HG02981 (cell line): ENCODE measurements around the gene QPCT.
"Not testable (repeated sequence)": the region's sequence is repeated elsewhere in the genome, so short reads cannot be mapped to it uniquely, and the experiment has no call there.

ENCODE experiments used
- ATAC-seq: cut with Tn5 transposase; IDR thresholded peaks from one replicate; pipeline ENCODE4 v1.9.1; 2021; ENCODE audit warnings: mild to moderate bottlenecking, moderate library complexity; ENCODE audit not compliant: unreplicated experiment

QPCT gene

GRCh38 chr2:37344453-37345361, at the start of gene QPCT:
Gene QPCT, plus strand, starts transcription at chr2:37344630. Its CDS starts 102 bp downstream, at chr2:37344732.
- peak; percentile 38 for ATAC-seq

- ATAC-seq: not testable (repeated sequence)
These were observed 49.6 kb upstream of the QPCT start for GRCh38 chr2:37294858-37295257.

DNA sequence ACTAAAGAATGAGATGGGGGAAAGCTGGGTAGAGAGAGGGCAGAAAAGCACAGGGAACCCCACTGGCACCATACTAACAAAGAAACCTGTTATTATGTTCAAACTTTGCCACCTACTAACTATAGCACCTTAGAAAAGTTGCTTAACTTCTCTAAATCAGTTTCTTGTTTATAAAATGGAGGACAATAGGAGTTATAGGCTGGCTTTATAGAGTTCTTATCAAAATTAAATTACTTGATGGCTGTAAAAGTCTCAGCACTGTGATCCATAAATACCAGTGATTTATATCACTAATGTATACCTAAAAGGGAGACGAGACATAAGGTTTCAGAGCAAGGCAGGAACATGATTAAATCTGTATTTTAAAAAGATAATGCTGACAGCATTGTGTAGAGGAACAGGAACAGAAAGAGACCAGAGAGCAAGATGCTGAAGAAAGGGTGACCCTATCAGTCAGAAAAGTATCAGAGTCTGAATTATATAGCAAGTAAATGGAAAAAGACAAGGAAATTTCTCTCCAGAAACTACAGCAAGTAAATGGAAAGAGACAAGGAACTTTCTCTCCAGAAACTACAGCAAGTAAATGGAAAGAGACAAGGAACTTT, 48.9 kb upstream of the QPCT start:
- no peak for ATAC-seq

DNA sequence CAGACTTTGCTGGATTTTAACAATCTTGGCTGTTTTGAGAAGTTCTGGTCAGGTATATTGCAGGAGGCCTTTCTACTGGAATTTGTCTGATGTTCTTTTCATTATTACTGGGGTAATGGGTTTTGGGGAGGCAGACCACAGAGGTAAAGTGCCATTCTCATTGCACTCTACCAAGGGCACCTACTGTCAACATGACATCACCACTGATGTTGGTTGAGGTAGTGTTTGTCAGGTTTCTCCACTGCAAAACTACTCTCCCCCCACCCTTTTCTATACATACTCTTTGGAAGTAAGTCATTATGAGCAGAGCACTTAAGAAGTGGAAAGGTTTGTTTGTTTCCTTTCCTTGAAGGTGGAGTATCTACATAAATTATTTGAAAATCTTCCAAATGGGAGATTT, 46.8 kb upstream of the QPCT start:
- no peak for ATAC-seq

DNA sequence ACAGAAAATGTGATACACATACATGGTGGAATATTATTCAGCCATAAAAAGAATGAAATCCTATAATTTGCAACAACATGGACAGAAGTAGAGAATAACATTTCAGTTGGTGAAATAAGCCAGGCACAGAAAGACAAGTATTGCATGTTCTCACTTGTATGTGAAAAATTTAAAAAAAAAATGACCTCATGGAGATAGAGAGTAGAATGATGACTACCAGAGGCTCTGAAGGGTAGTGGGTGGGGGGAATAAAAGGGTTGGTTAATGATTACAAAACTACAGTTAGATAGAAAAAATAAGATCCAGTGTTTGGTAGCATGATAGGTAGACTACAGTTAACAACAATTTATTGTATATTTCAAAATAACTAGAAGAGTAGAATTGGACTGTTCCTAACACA, 44.3 kb upstream of the QPCT start:
- no peak for ATAC-seq

- no peak for ATAC-seq
These were observed 43.9 kb upstream of the QPCT start for GRCh38 chr2:37300578-37300977.

- no peak for ATAC-seq
These were observed 43.0 kb upstream of the QPCT start for GRCh38 chr2:37301408-37301807.

DNA sequence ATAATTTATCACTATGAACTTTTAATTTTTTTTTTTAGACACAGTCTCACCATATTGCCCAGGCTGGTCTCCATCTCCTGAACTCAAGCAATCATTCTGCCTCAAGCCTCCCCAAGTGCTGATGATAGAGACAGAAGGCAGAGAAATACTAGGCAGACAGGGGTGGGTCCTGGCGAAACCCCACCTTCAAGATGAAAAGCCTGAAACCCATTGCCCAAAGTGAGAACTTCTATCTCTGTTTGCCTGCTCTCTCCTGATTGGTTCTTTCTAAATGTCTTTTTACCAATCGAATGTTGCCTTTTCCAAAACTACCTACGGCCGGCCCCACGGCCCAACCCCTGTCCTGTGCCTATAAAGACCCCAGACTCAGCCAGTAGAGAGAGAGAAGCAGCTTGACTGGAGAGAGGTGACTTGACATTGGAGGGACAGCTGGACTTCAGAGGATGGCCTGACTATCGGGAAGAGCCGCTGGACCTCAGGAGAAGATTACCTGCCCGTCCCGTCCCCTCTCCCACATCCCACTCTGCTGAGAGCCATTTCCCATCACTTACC, 41.7 kb upstream of the QPCT start:
- no peak for ATAC-seq

GRCh38 chr2:37306024-37306423, 38.4 kb upstream of the QPCT start:
- no peak for ATAC-seq

GRCh38 chr2:37307500-37307899, 36.9 kb upstream of the QPCT start:
- ATAC-seq: no peak

GRCh38 chr2:37315364-37315763, 29.1 kb upstream of the QPCT start:
- no peak for ATAC-seq

DNA sequence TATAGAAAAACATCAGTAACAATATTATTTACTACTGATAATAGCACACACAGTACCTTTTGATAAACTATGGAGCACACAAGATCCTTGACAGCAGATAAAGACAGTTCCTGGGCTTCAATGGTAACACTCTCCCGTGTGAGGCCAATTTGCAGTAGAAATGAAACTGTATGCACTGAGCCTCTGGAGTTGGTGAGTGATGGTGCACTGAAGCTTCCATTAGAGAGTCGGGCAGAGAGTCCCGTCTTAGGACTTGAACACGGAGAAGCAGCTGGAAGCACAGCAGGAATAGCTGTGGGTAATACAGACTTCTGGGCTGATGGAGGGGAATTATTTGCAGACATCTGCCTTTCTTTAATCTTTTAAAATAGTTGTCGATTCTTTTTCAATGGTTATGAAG, 28.2 kb upstream of the QPCT start:
- ATAC-seq: no peak

DNA sequence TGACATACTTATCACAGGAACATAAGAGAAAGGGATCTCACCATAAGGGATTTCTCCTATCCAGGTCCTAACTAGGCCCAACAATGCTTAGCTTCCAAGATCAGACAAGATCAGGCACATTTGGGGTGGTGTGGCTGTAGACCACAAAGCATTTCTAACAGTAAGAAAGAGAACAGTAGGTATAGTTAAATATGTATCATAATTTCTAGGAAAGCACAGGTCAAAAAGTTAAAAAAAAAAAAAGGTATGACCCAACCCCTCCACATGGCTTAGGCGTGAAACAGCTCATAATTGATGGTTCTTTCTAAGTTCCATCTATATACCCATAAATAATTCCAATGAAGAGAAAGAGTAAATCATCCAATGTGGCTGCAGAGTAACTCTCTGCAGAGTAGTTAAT, 26.7 kb upstream of the QPCT start:
- ATAC-seq: no peak

DNA sequence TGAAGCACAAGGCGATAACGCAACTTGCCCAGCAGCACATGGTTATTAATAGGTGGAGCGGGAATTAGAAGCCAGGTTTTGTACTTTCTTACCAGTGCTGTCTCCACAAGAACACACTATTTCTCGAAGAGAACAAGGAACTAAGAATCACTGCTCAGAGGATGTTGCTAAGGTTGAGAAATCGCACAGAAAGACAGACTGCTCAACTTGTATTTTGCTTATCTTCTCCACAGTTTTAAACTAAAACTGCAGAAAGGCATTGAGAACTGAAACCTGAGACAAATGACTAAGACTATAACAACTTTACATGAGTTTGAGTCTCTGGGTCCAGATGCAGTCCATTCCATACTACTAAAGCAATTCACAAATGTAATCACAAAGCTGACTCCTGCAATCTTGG, 26.0 kb upstream of the QPCT start:
- peak; percentile 72 for ATAC-seq

DNA sequence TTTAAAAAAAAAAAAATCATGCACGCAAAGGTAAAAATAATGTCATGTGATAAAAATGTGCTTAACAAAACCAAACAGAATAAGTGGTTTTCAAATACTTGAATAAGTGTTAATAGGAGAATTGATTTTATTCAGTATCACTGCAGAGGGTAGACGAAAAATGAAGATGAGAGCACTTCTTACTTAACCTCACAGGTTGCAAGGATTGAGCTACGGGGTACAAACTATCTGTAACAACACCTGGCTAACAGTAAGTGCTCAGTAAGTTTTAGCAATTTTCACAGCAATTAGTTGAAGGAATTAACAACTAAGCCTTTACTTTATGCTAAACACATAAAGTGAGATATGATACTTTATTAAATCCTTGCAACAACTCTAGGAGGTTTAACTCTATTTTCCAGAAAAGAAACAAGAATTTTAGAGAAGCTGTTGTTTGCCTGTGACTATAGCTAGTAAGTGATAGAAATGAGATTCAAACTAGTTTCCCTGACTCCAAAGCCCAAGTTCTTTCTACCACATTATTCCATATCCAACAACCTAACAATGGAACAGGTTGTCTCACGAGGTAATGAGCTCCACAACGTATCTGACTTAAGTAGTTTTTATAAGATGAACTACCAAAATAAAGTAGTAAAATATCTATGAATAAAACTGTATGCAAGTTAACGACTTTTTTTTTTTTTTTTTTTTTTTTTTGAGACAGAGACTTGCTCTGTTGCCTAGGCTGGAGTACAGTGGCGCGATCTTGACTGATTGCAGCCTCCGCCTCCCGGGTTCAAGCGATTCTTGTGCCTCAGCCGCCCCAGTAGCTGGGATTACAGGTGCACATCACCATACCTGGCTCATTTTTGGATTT, 24.4 kb upstream of the QPCT start:
- ATAC-seq: no peak

- no peak for ATAC-seq
These were observed 23.3 kb upstream of the QPCT start for GRCh38 chr2:37321029-37321682.

DNA sequence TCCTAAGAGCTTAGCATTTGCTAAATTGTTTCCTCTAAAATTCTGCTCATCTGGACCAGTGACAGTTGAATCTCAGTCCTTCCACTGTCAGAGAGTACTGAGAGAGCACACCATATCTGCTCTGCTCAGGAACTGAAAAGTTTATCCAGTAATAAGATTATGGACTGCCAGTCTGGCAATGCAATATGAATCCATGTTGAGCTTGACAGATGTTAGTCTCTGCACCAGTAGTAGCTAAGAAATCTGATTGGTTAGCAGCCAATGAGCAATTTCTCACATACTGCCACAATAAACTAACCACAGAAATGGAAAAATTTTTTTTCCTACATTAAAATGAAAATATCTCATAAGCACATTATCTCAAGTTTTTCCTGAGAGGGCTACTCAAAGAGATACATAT, 22.1 kb upstream of the QPCT start:
- ATAC-seq: no peak

GRCh38 chr2:37323176-37323780, 21.2 kb upstream of the QPCT start:
- ATAC-seq: no peak

GRCh38 chr2:37323781-37324535, 20.5 kb upstream of the QPCT start:
- ATAC-seq: peak; percentile 24

DNA sequence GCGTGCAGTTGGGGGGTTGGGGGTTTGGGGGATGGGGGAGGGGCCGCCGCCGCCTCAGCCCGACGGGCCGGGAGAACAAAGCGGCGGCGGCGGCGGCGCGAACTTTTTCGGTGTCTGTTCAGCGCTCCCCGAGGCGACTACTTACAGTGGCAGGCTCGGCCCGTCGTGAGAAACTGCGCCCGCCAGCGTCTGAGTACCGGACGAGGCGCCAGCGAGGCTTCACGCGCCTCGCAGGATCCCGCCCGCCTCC, 20.0 kb upstream of the QPCT start:
- ATAC-seq: no peak
